ENCODE results near the gene SPA17.

GRCh38 chr11:124648610-124649009 lies 25.1 kb upstream of the SPA17 start:
- TF ChIP-seq MAFK (IDR thresholded peaks at IDR 0.05; ENCODE audit: low read depth, low read length), result no peak
- TF ChIP-seq CTCF (IDR thresholded peaks at IDR 0.05; ENCODE audit: control extremely low read depth in 1 of 3, insufficient read depth in 1 of 3, low read depth in 1 of 3, low read length in 3 of 3), result no peak
- TF ChIP-seq EZH2 (IDR thresholded peaks at IDR 0.05; ENCODE audit: low read depth, low read length, severe bottlenecking), result no peak
- no peak for TF ChIP-seq GTF2F1 (IDR thresholded peaks at IDR 0.05; ENCODE audit: borderline replicate concordance, low read depth, low read length)
- TF ChIP-seq BACH1 (IDR thresholded peaks at IDR 0.05; ENCODE audit: low read length), result no peak
- TF ChIP-seq EP300 (IDR thresholded peaks at IDR 0.05; ENCODE audit: borderline replicate concordance in 1 of 2, low read depth in 2 of 2, low read length in 2 of 2), result no peak
- TF ChIP-seq POLR2A (IDR thresholded peaks at IDR 0.05; ENCODE audit: control extremely low read depth in 1 of 2, low read depth in 2 of 2, low read length in 2 of 2), result no peak
- TF ChIP-seq SUZ12 (IDR thresholded peaks at IDR 0.05; ENCODE audit: low read length), result no peak
- TF ChIP-seq SP1 (IDR thresholded peaks at IDR 0.05; ENCODE audit: low read depth, low read length), result no peak
- no peak for TF ChIP-seq ZNF274 (IDR thresholded peaks at IDR 0.05; ENCODE audit: borderline replicate concordance, extremely low read depth, low read length)
- no peak for TF ChIP-seq SIX5 (IDR thresholded peaks at IDR 0.05; ENCODE audit: low read depth, low read length)
- no peak for TF ChIP-seq TCF12 (IDR thresholded peaks at IDR 0.05; ENCODE audit: low read depth, low read length)

All from H1 (cell line).